Cerebellar cortex (tissue), 1 donor: ENCODE data around the gene CD8B.

Experiments
- DNase-seq: peaks from one replicate; pipeline ENCODE4 v3.0.0-alpha.2; 2015; ENCODE audit warnings: low spot score

The CD8B gene

GRCh38 chr2:86806059-86806857, 55.4 kb downstream of the CD8B start:
- no peak for DNase-seq

- DNase-seq = no peak
Observed at GRCh38 chr2:86800856-86801567, 60.7 kb downstream of the CD8B start.

DNA sequence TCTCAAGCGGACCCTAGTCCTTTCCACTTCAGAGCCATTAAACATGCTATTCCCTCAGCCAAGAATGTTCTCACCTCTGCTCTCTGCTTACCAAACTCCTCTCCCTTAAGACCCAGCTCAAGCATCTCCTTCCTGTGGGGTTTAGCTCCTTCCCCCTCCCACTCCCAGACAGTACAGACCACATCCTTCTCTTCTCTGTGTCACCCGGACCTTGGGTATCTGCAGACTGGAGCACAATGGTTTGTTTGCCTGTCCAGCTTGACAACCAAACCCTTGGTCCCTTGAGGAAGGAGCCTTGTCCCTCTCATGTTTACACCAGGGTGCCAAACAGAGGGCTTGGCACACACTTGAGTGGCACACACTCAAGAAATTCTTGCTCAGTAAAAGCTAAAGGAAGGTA, 66.8 kb downstream of the CD8B start:
- no peak for DNase-seq

- no peak for DNase-seq
Observed at GRCh38 chr2:86793752-86794151, 67.9 kb downstream of the CD8B start.

DNA sequence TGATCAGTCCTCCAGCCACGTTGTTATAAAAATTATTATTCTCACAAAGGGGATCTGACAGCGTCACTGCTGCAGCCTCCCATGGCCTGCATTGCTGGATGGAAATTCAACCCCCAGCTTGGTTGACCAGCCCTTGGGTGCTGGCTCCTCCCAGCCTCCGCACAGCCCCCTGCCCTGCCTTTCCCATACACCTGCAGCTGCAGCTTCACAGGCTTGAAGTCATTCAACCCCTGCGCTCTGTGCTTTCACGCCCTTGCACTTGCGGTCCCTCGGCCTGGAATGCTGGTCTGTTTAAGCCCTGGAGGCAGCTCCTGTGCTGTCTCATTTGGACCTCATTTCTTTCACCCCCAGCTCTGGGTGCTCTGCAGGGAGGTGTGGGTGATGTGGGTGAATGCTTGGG, 70.1 kb downstream of the CD8B start:
- no peak for DNase-seq

GRCh38 chr2:86790676-86791572, 70.8 kb downstream of the CD8B start, which contains the start of gene CD8A:
Gene CD8A (minus strand): TSS chr2:86790913. CDS start chr2:86790825, 88 bp downstream.
- no peak for DNase-seq

- DNase-seq = no peak
Observed at GRCh38 chr2:86790134-86790675, 71.5 kb downstream of the CD8B start.

- no peak for DNase-seq
Observed at GRCh38 chr2:86789687-86790133, 72.0 kb downstream of the CD8B start.

DNA sequence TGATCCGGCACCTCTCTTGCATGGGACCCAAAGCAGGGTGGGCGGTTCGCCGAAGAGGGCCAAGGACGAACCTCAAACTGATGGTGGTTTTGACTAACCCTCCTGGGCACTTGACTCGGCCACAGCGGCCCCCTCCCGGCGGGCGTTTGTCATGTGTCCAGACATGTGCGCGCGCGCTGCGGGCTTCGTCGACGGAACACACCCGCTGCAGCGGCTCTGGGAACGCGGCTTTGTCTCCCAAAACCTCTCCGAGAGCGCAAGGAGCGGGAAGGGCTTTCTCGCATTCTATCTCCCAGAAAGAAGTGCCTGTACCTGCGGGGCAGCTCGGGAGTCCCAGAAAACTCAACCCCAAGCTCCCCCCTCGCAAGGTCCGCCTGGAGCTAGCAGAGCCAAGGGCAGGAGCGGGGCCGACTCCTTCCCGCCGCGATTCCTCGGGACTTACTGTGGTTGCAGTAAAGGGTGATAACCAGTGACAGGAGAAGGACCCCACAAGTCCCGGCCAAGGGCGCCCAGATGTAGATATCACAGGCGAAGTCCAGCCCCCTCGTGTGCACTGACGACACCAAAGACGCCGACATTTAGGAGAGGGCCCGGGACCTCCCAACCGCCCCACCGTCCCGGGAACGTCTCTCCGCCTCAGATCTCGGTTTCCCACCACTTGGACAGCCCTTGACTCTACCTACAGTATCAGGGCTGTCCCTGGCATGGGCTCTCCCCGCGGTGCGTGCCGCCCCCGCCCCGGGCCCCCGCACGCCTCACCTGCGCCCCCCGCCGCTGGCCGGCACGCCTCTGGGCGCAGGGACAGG, 72.6 kb downstream of the CD8B start:
- no peak for DNase-seq

DNA sequence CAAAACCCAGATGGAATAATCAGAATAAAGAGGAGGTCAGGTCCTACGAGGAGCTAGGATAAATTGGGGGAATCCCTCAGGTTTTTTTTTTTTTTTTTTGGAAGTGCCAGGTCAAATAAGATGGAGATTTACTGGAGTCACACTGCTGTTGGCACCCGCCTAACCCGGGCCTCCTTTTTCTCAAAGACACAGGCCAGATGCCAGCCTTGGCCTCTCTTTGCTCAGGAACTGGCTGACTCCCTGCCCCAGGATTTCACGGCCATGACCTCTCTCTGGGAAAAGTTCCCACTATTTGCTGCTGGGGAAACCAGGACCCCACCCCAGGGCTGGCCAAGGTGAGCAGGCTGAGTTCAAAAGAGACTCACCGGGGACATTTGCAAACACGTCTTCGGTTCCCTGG, 73.5 kb downstream of the CD8B start:
- DNase-seq = no peak

DNA sequence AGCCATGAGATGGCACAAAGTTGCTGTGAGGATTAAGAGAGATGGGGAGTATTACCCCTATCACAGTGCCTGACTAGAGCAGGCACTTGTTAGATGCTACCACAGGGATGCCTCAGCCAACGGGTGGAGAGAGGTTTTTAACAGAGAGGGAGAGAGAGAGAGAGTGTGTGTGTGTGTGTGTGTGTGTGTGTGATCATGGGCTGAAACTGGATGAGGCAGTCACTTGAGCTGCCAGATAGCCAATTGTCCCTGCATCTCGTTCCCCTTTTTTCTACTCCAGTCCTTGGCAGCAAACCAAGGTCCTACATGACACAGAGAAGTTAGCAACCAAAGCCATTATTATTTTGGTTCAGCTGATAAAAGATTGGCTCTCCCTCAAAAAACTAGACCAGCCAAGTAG, 74.0 kb downstream of the CD8B start:
- DNase-seq = no peak

DNA sequence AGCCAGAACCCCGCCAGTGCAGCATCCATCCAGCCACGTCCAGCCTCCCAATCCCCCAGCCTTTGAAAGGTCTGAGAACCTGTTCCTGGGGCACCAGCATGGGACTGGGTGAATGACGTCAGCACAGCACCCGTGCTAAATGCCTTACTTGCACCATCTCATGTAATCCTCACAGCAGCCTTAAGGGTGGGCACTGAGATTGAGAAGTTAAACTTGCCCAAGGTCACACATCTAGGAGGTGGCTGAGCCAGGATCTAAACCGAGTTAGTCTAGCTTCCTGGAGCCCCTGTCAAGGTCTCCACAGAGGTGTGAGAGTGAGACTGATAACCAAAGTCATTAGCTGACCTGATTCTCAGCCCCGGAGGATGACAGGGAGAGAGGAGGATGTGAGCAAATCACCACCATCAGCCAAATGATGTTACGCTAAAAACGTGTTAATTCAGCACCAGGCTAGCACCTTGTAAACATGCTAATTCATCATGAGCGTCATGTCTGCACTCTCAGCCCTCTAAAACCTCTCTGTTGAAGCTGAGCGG, 75.6 kb downstream of the CD8B start:
- no peak for DNase-seq

- DNase-seq = no peak
Observed at GRCh38 chr2:86785456-86785855, 76.2 kb downstream of the CD8B start.

- DNase-seq = no peak
Observed at GRCh38 chr2:86783615-86784339, 77.9 kb downstream of the CD8B start.

- DNase-seq = no peak
Observed at GRCh38 chr2:86782748-86783147, 78.9 kb downstream of the CD8B start.

DNA sequence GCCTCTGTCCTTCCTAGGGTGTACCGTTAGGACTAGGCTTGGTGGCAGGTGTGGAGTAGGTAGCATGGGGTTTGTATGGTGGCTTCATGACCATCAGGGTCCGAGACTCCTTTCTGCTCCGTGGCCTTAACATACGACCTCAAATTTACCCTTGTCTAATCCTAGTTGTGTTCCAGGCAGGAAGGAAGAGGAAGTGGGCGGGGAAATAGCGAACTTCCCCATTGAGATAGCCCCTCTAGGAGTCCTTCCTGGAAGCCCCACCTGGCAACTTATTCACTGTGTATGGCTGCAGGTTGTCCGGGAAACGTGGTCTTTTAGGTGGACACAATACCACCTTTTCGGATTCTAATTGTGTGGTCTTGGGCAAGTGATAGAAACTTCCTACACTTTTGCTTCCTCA, 80.3 kb downstream of the CD8B start:
- no peak for DNase-seq

DNA sequence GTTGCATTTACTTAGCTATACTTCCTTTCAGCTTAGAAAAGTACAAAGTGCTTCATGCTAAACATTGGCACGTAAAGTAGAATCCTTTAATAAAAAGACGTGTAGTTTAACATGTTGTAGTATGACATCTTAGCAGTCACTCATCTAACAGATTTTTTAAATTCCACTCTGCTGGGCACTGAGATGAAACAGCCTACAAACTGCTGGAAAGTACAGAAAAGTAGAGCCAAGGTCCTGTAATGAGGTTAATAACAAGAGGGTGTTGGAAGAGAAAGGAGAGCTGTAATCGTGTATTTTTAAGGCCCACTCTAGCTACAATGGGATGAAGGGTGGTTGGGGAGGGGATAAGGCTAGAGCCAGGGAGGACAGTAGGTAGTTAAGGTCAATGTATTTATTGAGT, 81.7 kb downstream of the CD8B start:
- no peak for DNase-seq

DNA sequence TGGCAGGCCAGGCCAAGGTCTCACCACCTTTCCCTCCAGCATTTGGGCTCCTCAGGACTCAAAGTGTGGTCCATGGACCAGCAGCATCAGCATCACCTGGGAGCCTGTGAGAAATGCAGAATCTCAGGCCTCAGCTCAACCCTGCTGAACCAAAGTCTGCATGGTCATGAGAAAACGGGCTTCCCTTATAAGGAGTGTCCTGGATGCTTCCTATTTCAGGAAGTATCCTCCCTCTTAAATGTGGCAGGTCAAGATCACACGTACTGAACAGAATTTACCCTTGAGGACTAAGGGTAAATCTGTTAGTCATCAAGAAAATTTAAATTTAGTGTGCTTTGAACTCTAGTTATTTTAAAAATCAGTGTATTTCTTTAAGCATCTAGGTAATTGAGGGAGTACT, 82.7 kb downstream of the CD8B start:
- no peak for DNase-seq

DNA sequence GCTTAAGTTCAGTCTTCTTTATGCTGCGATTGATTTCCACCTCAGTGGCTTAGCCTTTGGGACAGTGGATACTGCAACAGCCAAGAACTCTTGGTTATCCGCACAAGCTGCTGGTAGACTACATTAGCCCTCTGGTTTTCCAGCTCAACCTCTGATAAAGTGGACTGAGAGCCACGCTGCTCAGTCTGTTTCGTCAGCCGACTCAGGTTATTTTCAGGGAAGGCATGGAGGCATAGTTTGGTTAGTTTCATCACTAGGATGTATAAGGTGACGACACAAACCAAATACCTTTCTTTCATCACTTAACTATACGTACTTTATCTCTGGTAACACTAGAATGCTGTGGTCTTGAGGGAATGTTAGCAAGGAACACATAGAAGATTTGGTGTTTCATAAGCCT, 85.2 kb downstream of the CD8B start:
- no peak for DNase-seq

DNA sequence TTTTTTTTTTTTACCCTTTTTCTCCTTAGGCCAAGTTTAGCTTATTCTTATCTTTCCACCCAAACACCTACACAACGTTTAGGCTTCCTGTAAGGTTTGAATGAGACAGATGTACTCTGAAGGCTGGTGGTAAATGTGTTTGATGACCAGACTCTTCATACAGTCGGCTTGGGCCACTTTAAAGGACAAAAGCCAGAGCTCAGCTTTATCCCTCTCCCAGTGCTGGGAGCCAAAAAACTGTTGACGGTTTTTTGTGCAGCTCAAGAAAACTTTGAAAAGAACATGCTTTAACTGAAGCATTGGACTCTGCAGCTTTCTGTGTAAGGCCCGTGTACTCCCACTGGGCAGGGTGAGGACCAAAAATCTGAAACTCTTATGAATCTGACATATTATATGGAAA, 86.3 kb downstream of the CD8B start:
- no peak for DNase-seq
